ENCODE data around the gene FAM131A.

FAM131A gene

DNA sequence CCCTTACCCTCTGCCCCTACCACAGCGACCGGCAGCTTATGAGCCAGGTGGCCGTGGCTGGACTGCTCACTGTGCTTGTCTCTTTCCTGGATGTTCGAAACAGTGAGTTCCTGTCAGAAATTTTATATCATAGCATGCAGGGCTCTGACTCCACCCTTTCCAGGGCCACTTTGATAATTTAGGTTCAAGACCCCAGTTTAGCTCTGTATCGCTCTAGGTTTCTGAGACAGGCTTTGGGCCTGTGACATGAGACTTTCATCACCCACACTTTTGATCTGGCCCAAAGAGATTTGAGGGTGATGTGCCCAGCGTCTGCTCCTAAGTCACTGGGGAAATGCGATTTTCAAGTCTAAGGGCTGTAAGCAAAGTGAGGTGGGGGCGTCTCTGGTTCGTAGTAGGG lies 29.5 kb upstream of the FAM131A start:
- TF ChIP-seq CTCF (conservative IDR thresholded peaks at IDR 0.05; ENCODE audit: low read depth), result no peak
- DNase-seq (ENCODE audit: low spot score), result no peak
- ChIA-PET CTCF (interaction anchor here (0.6 kb wide), 1 partner anchor 153 kb away, joined by 3 read pairs; the partner anchor contains the start of gene DVL3), POLR2A (ENCODE audit: low non-redundant PET) (no interaction called here)
- H3K27ac ChIP-seq, result peak overlapping the region; percentile 29

GRCh38 chr3:184308744-184309143 lies 28.7 kb upstream of the FAM131A start:
- no peak for TF ChIP-seq CTCF (conservative IDR thresholded peaks at IDR 0.05; ENCODE audit: low read depth)
- H3K27ac ChIP-seq, result peak overlapping the region; percentile 29
- ChIA-PET POLR2A (ENCODE audit: low non-redundant PET) (no interaction called here), CTCF (no interaction called here)
- DNase-seq (ENCODE audit: low spot score), result no peak

GRCh38 chr3:184311633-184312032 lies 25.8 kb upstream of the FAM131A start:
- H3K27ac ChIP-seq, result no peak overlapping the region
- TF ChIP-seq CTCF (conservative IDR thresholded peaks at IDR 0.05; ENCODE audit: low read depth), result no peak
- no peak for DNase-seq (ENCODE audit: low spot score)
- POLR2A ChIA-PET (ENCODE audit: low non-redundant PET), result interaction anchor here (0.6 kb wide), 1 partner anchor 9 kb away, joined by 3 read pairs; no protein-coding TSS in a partner anchor
- CTCF ChIA-PET, result no interaction called here

DNA sequence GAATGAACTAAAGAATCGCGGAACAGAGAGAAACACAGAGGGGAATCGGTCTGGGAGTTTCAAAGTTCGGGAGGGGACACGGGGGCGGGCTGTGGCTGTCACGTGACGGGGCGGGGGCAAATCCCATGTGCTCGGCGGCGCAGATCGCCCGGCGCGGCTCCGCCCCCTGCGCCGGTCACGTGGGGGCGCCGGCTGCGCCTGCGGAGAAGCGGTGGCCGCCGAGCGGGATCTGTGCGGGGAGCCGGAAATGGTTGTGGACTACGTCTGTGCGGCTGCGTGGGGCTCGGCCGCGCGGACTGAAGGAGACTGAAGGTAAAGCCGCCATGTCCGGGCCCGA lies 23.1 kb upstream of the FAM131A start, which contains the start of gene EIF4G1:
Gene EIF4G1 (plus strand): TSS at position 244 of the 337 bp plus-strand sequence. CDS start 1,191 bp downstream, outside the sequence.
- ChIA-PET POLR2A (ENCODE audit: low non-redundant PET) (no interaction called here), CTCF (no interaction called here)
- TF ChIP-seq CTCF (conservative IDR thresholded peaks at IDR 0.05; ENCODE audit: low read depth), result no peak
- peak within 1 kb of the TSS; percentile 99 for H3K27ac ChIP-seq
- DNase-seq (ENCODE audit: low spot score), result peak; percentile 95

- ChIA-PET POLR2A (ENCODE audit: low non-redundant PET) (interaction anchor here (0.5 to 0.8 kb wide), 2 partner anchors 20 to 882 kb away, joined by 3 read pairs; no protein-coding TSS in a partner anchor), CTCF (interaction anchor here (0.6 kb wide), 1 partner anchor 169 kb away, joined by 6 read pairs; no protein-coding TSS in a partner anchor)
- DNase-seq (ENCODE audit: low spot score), result peak; percentile 46
- peak overlapping the region; percentile 99 for H3K27ac ChIP-seq
- TF ChIP-seq CTCF (conservative IDR thresholded peaks at IDR 0.05; ENCODE audit: low read depth), result no peak
These were observed 22.5 kb upstream of the FAM131A start for GRCh38 chr3:184314700-184315542.

GRCh38 chr3:184315543-184315867 lies 21.9 kb upstream of the FAM131A start:
- H3K27ac ChIP-seq, result peak overlapping the region; percentile 99
- ChIA-PET CTCF (interaction anchor here (0.5 kb wide), 1 partner anchor 228 kb away, joined by 3 read pairs; no protein-coding TSS in a partner anchor), POLR2A (ENCODE audit: low non-redundant PET) (interaction anchor here (0.8 kb wide), 1 partner anchor 20 kb away, joined by 3 read pairs; no protein-coding TSS in a partner anchor)
- no peak for TF ChIP-seq CTCF (conservative IDR thresholded peaks at IDR 0.05; ENCODE audit: low read depth)
- no peak for DNase-seq (ENCODE audit: low spot score)

Data from RWPE1 (cell line).